Kidney (tissue), 14 donors: ENCODE data around the gene EIF5. TPM values are rescaled to one million over a fixed set of nuclear protein-coding genes. Genes with fewer than 3 reads are reported as not detected.

Experiments used
- DNase-seq, 5 donors: peaks; one replicate each; pipeline ENCODE4 v3.0.0-alpha.2; 2013 to 2020
- FAIRE-seq: peaks from 2 replicates; lab custom pipeline; 2012; peaks lifted over from hg19 to GRCh38; lab: Jason Lieb, UNC
- H3K27ac ChIP-seq, 2 donors: one replicate each; pipeline ENCODE4 v1.7.0; 2013; ENCODE audit warnings: low read depth in 2 of 2, low read length in 2 of 2, inconsistent platforms in 1 of 2
- H3K27me3 ChIP-seq: one replicate; pipeline ENCODE4 v1.7.1; 2013; ENCODE audit warnings: low read length, inconsistent platforms; ENCODE audit not compliant: control insufficient read depth, insufficient read depth
- H3K36me3 ChIP-seq, 3 donors: one replicate each; pipeline versions ENCODE4 v1.7.0 to v1.7.1; 2013; ENCODE audit warnings: low read length in 3 of 3, control low read depth in 1 of 3, inconsistent platforms in 1 of 3; ENCODE audit not compliant: insufficient read depth in 3 of 3, control insufficient read depth in 2 of 3
- H3K4me1 ChIP-seq, 3 donors: one replicate each; pipeline versions ENCODE4 v1.7.0 to v1.7.1; 2013; ENCODE audit warnings: low read length in 3 of 3, inconsistent platforms in 1 of 3, low read depth in 1 of 3; ENCODE audit not compliant: control insufficient read depth in 2 of 3, insufficient read depth in 2 of 3
- H3K4me3 ChIP-seq, 3 donors: one replicate each; pipeline versions ENCODE4 v1.7.0 to v1.8.1; 2013; ENCODE audit warnings: low read length in 3 of 3, control low read depth in 1 of 3, inconsistent platforms in 1 of 3
- H3K9ac ChIP-seq, 3 donors: one replicate each; pipeline versions ENCODE4 v1.7.0 to v1.7.1; 2013; ENCODE audit warnings: low read length in 3 of 3, control low read depth in 1 of 3, inconsistent platforms in 1 of 3
- H3K9me3 ChIP-seq, 3 donors: one replicate each; pipeline versions ENCODE4 v1.7.0 to v1.7.1; 2013; ENCODE audit warnings: low read length in 3 of 3, control low read depth in 1 of 3, inconsistent platforms in 1 of 3; ENCODE audit not compliant: control insufficient read depth in 2 of 3, insufficient read depth in 1 of 3
- intact Hi-C: fragments of 100-400 bp; cut with DNase I; formaldehyde crosslinking; loops from one replicate; pipeline ENCODE4 v1.11.1; 2022
- polyA plus RNA-seq: library from polyadenylated mRNA; stranded (reverse); fragments of 350-450 nt; fragmentation: Illumina TruSeq; extraction: RNeasy Lipid Tissue Mini Kit (QIAGEN cat#74804); gene quantifications from one replicate; pipeline ENCODE4 v1.2.3, GENCODE V29; 2014; ENCODE audit warnings: low read depth, low replicate concordance; ENCODE audit not compliant: insufficient read depth
- total RNA-seq: library from RNA; stranded (reverse); fragmentation: NEBNext Ultra II Directional; extraction: Animal tissue kit (Norgen Biotek cat#: 25700); gene quantifications from one replicate; pipeline ENCODE4 v1.2.1, GENCODE V29; 2021
- TF ChIP-seq, protein P1 (sequence below): IDR thresholded peaks from 3 replicates; pipeline ENCODE4 v1.5.1; 2012; ENCODE audit warnings: mild to moderate bottlenecking, moderate library complexity, borderline replicate concordance; ENCODE audit not compliant: insufficient read depth; ENCODE audit errors: extremely low read depth
- donor health status: control.
- donor health status: control.
- donor health status: control.
- donor health status: control.
- donor health status: control.
- donor health status: DM: yes; HTN: yes; CAD: no.
- donor health status: Normal renal cell carcinoma (clear cell type).

EIF5 gene
- total and polyA plus RNA-seq, 2 donors from 2014 or later = 91.2 to 229 TPM

DNA sequence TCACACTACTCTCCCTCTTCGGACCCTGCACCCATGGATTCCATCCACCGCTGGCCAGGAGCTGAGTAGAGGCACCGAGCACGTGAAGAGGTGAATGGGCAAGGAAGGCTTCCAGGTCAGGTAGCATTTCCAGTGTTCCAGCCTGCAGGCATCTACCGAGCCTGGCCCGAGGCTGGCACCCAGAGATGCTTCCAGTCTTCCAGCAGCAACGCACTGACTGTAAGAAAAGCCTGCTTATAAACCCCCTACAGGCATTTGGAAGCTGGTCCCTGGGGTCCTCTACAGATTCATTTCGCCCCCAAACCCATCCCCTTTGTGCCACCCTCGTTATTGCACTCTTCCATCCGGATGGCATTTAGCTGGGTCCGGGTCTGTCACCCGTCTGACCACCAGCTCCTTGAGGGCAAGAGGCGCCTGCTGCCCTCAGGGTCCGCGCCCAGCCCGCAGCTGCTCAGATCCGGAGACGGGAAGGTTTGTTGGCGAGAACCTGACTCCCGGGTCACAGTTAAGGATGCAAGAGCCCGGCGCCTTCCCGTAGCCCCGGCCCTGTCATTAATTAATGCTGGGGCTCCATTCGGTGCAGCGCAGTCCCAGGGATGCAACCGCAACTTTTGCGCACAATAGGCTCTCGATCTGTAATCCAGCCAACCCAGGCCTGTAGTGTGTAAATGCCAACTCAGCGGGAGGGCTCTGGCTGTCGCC is 50.6 kb downstream of the EIF5 start:
- H3K27ac ChIP-seq = peak overlapping the region; percentile 98
- peak overlapping the region; percentile 84 to 98 (median 95) for H3K4me3 ChIP-seq
- intact Hi-C loops = no loop called here
- H3K4me1 ChIP-seq = peaks cover 0 to 18% (median 7%) of the 10 kb centered on the region in 3 donors
- DNase-seq (peak in 1 of 5 donors; percentile 50), FAIRE-seq (no peak)
- no peaks in the 10 kb centered on the region for H3K36me3 ChIP-seq
- H3K27me3 ChIP-seq = no peaks in the 10 kb centered on the region
- TF ChIP-seq, protein P1, sequence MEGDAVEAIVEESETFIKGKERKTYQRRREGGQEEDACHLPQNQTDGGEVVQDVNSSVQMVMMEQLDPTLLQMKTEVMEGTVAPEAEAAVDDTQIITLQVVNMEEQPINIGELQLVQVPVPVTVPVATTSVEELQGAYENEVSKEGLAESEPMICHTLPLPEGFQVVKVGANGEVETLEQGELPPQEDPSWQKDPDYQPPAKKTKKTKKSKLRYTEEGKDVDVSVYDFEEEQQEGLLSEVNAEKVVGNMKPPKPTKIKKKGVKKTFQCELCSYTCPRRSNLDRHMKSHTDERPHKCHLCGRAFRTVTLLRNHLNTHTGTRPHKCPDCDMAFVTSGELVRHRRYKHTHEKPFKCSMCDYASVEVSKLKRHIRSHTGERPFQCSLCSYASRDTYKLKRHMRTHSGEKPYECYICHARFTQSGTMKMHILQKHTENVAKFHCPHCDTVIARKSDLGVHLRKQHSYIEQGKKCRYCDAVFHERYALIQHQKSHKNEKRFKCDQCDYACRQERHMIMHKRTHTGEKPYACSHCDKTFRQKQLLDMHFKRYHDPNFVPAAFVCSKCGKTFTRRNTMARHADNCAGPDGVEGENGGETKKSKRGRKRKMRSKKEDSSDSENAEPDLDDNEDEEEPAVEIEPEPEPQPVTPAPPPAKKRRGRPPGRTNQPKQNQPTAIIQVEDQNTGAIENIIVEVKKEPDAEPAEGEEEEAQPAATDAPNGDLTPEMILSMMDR = no peak
- H3K9me3 ChIP-seq = no peaks in the 10 kb centered on the region
- peak overlapping the region; percentile 36 to 49 (median 41) for H3K9ac ChIP-seq

DNA sequence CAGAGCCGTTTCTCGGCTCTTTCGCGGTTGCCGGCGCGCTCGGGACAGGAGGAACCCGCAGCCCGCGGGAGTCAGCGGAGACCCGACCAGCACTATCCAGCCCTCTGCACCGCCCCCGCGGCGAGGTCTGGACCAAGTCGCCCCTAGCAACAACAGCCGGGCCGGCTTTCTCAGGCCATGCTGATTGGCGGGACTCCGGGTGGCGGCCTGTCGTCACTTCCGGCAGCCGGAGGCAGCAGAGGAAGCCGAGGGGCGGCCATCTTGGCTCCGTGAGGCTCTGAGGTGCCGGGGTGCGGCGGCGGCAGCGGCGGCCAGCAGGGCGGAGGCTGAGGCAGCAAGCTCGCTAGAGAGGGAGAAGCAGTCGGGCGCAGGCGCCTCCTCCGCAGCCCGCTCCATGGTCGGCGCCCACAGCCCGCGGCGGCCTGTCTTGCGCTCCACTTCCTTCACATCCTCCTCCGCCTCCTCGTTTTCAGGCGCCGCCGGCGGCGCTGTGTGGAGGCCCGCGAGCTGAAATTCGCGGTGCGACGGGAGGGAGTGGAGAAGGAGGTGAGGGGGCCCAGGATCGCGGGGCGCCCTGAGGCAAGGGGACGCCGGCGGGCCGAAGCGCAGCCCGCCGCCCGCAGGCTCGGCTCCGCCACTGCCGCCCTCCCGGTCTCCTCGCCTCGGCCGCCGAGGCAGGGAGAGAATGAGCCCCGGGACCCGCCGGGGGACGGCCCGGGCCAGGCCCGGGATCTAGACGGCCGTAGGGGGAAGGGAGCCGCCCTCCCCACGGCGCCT is 51.3 kb downstream of the EIF5 start, which contains the start of gene MARK3:
TSS of gene MARK3 (plus strand) at position 264 of the 777 bp plus-strand sequence. CDS start 615 bp downstream, outside the sequence.
- Histone ChIP-seq H3K9me3 (no peaks in the 10 kb centered on the region), H3K4me1 (peaks cover 0 to 18% (median 7%) of the 10 kb centered on the region in 3 donors), H3K4me3 (peak within 1 kb of the TSS; percentile 84 to 98 (median 95)), H3K27me3 (no peaks in the 10 kb centered on the region), H3K27ac (peak within 1 kb of the TSS; percentile 98), H3K36me3 (no peaks in the 10 kb centered on the region), H3K9ac (peak within 1 kb of the TSS; percentile 67 to 94 (median 88))
- intact Hi-C loops = no loop called here
- DNase-seq = peak; percentile 98 to 99 (median 99)
- TF ChIP-seq, protein P1 = no peak
- FAIRE-seq = peak; percentile 57

DNA sequence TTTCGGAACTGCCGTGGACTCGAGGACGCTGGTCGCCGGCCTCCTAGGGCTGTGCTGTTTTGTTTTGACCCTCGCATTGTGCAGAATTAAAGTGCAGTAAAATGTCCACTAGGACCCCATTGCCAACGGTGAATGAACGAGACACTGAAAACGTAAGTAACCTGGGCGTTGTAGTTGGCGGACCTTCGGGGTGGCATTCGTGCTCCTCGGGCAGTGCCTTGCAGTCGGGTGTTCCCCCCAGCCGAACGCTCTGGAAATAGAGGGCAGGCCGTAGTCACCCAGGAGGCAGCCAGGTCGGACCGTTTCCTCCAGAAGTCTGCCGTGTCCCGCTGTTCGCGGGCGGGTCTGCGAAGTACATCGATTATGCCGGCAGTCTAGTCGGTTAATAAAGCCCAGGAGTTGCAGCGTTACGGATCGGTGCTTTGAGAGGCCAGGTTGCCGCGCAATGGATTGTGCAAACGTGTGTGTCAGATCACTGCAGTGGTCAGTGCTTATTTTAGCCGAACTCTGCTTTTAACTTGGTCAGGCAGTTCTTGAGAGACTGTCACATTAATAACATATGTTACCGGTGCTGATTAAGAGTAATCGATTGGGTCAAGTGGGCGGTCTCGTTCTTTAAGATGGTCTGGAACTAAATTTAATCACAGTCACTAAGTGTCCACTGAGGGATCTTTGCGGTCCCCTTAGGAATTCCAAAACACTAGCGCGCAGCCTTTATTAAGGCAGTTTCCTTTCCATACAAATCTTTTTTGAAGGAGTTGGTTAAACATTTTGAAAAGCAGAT is 52.1 kb downstream of the EIF5 start:
- intact Hi-C loops = no loop called here
- FAIRE-seq (no peak), DNase-seq (peak; percentile 45 to 77 (median 67))
- TF ChIP-seq, protein P1 = no peak
- H3K36me3 ChIP-seq = no peaks in the 10 kb centered on the region
- peak overlapping the region; percentile 98 for H3K27ac ChIP-seq
- H3K4me1 ChIP-seq = peaks cover 0 to 18% (median 7%) of the 10 kb centered on the region in 3 donors
- no peaks in the 10 kb centered on the region for H3K27me3 ChIP-seq
- peak overlapping the region; percentile 84 to 98 (median 95) for H3K4me3 ChIP-seq
- no peaks in the 10 kb centered on the region for H3K9me3 ChIP-seq
- H3K9ac ChIP-seq = peak overlapping the region; percentile 67 to 94 (median 88)
